Fibroblast of mammary gland (primary cell): ENCODE data around the gene PIK3R2.

ENCODE experiments used
- DNase-seq: peaks from one replicate; pipeline ENCODE4 v3.0.0-alpha.2; 2010; ENCODE audit warnings: low read depth
- H3K4me3 ChIP-seq: 2 replicates; pipeline ENCODE4 v1.5.1; 2011; ENCODE audit warnings: low read depth, mild to moderate bottlenecking, low read length, moderate library complexity; ENCODE audit not compliant: control insufficient read depth
- TF ChIP-seq, protein P1 (sequence below): conservative IDR thresholded peaks from 2 replicates; pipeline ENCODE4 v1.5.1; 2011; ENCODE audit warnings: low read depth, low read length, inconsistent platforms; ENCODE audit not compliant: control insufficient read depth, insufficient read depth

The PIK3R2 gene

DNA sequence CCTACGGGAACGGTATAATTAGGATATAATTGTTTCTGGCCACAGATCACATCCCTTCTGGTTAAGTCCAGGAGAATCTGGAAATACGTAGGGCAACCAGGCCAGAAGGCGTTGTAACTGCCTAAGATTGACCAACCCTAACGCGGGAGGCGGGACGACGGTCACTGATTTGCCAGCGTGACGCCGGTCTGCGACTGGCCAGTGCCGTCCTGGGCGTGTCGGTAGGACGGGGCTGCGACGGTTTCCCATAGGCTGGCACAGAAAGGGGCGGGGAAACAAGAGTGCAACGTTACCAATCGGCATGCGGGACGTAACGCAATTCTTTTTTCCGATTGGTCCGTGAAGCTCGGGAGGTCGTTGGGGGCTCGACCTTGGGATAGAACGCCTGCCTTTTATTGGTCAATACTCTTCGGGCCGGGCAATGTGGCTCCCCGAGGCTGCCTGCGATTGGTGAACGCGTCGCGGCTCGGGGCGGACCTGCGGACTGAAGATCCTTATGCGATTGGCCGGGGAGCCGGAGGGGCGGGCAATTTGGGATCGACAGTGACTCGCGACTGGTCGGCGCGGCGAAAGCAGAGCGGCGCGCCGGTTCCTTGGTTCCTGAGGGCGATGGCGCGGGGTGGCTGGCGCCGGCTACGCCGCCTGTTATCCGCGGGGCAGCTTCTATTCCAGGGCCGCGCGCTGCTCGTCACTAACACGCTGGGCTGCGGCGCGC, 39.9 kb downstream of the PIK3R2 start, which contains the start of gene MPV17L2:
TSS of gene MPV17L2 (plus strand) at position 546 of the 715 bp plus-strand sequence. CDS start at position 610, 64 bp downstream.
- peak; percentile 100 for DNase-seq
- TF ChIP-seq, protein P1, sequence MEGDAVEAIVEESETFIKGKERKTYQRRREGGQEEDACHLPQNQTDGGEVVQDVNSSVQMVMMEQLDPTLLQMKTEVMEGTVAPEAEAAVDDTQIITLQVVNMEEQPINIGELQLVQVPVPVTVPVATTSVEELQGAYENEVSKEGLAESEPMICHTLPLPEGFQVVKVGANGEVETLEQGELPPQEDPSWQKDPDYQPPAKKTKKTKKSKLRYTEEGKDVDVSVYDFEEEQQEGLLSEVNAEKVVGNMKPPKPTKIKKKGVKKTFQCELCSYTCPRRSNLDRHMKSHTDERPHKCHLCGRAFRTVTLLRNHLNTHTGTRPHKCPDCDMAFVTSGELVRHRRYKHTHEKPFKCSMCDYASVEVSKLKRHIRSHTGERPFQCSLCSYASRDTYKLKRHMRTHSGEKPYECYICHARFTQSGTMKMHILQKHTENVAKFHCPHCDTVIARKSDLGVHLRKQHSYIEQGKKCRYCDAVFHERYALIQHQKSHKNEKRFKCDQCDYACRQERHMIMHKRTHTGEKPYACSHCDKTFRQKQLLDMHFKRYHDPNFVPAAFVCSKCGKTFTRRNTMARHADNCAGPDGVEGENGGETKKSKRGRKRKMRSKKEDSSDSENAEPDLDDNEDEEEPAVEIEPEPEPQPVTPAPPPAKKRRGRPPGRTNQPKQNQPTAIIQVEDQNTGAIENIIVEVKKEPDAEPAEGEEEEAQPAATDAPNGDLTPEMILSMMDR: no peak

DNA sequence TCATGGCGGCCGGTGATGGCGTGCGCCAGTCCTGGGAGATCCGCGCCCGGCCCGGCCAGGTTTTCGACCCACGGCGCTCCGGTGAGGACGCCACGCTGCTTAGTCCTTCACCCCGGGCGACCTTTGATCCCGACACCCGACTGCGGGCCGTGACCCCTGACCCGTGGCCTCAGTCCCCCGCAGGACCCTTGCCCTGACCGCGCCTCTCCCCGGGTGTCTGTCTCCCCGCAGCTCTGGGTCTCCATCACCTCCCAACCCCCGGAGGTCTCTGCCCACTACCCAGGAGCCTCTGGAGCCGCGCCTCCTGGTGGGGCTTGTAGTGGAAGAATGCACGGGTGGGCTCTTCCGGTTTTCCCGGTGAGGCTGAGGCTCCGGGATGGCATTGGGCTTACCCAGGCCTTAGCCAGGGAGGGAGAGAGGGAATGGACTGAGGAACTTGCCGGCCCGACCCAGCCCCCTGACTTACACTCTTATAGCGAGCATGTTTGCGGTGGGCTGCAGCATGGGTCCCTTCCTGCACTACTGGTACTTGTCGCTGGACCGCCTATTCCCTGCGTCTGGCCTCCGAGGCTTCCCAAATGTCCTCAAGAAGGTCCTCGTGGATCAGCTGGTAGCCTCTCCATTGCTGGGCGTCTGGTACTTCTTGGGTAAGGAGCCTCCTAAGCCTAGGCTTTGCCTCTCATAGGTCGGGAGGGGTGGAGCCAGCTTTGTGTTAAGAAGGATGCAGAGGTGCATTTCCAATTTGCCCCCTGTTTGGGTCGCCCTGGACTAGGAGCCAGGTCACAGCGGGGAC, 40.6 kb downstream of the PIK3R2 start:
- H3K4me3 ChIP-seq: peak overlapping the region; percentile 77
- TF ChIP-seq, protein P1: no peak
- DNase-seq: peak; percentile 8

More for the DNA sequence above, 39.9 kb downstream of the PIK3R2 start, which contains the start of gene MPV17L2:
- peak within 1 kb of the TSS; percentile 77 for H3K4me3 ChIP-seq

DNA sequence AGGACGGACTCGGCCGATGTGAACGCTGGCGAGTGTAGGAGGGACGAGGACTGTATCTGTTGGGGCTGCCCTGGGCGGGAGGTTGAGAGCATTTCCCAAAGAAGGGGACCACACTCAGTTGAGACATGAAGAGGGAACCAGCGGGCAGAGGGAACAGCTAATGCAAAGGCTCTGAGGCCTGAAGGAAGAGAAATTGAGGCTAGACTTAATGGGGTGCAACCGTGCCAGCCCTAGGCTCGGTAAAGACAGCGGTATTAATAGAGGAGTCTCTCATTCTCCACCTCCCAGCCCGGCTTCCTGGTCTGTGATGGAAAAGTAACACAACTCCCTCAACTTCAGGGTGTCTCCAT, 41.2 kb downstream of the PIK3R2 start:
- DNase-seq: no peak
- H3K4me3 ChIP-seq: peak overlapping the region; percentile 77
- TF ChIP-seq, protein P1: no peak

DNA sequence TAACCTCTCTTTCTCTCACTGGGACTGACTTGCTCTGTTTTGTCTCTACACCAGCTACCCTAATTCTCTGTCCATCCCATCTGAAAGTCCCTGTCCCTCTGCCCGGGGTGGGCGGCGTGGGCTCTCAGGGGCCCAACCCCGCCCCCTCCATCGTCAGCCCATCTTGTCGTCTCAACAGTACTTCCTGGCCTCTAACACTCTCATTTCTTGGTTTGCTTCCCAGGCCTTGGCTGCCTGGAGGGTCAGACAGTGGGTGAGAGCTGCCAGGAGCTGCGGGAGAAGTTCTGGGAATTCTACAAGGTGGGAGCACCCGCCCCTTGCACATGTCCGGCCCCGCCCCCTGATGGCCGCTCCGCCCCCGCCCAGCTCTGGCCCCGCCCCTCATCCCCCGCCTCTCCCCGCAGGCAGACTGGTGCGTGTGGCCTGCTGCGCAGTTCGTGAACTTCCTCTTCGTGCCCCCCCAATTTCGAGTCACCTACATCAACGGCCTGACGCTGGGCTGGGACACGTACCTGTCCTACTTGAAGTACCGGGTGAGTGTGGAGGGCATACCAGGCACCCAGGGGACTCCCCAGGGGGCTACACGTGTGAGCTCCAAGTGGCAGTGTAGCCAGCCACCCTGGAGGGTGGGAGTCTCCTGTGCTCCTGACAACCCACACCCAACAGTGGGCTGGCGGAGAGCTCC, 41.7 kb downstream of the PIK3R2 start:
- peak; percentile 57 for DNase-seq
- TF ChIP-seq, protein P1: no peak
- H3K4me3 ChIP-seq: peak overlapping the region; percentile 77

DNA sequence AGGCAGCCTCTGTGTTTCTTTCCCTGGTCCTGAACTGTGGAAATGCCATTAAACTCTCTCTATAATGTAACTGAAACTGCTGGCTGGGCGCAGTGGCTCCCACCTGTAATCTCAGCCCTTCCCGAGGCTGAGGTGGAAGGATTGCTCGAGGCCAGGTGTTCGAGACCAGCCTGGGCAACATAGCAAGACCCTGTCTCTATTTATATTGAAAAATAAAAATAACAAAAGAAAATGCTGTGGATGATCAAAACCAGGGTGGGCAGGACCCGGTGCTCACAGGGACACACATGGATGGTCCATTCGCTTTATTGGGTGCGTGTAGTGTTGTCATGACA, 43.5 kb downstream of the PIK3R2 start:
- DNase-seq: no peak
- TF ChIP-seq, protein P1: no peak
- H3K4me3 ChIP-seq: no peak overlapping the region

DNA sequence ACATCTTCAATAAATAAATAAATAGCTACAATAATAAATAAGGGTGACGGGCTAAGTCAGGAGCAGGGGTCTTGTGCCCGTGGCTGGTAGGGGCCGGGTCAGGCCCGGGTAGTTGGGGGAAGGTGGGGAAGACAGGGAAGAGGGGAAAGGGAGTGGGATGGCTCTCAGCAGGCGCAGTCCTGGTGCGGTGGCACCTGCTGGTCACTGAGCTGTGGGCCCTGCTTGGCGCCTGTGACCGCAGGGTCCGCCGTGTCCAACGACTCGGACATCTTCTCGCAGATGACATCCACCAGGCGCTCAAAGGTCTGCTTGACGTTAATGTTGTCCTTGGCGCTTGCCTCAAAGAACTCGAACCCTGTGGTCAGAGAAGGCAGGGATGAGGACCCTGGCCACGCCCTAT, 44.3 kb downstream of the PIK3R2 start:
- TF ChIP-seq, protein P1: no peak
- DNase-seq: no peak
- H3K4me3 ChIP-seq: no peak overlapping the region
